Astrocyte of the cerebellum (primary cell): ENCODE measurements around the gene NAXE.
"Not testable (repeated sequence)": the region's sequence is repeated elsewhere in the genome, so short reads cannot be mapped to it uniquely, and the experiment has no call there.

ENCODE experiments used
- DNase-seq: peaks from one replicate; pipeline ENCODE4 v3.0.0-alpha.2; 2011; ENCODE audit warnings: low read depth
- H3K4me3 ChIP-seq: 2 replicates; pipeline ENCODE4 v1.5.1; 2011; ENCODE audit warnings: mild to moderate bottlenecking, low read depth, low read length, moderate library complexity
- in situ Hi-C: cut with HindIII; loops from 2 replicates; pipeline ENCODE4 v1.10.0; 2017; ENCODE audit warnings: low sequenced_read_pairs
- TF ChIP-seq, protein P1 (sequence below): IDR thresholded peaks from 2 replicates; pipeline ENCODE4 v1.5.1; 2012; ENCODE audit warnings: low read length, low read depth, moderate library complexity, mild to moderate bottlenecking; ENCODE audit errors: missing control alignments

The NAXE gene

DNA sequence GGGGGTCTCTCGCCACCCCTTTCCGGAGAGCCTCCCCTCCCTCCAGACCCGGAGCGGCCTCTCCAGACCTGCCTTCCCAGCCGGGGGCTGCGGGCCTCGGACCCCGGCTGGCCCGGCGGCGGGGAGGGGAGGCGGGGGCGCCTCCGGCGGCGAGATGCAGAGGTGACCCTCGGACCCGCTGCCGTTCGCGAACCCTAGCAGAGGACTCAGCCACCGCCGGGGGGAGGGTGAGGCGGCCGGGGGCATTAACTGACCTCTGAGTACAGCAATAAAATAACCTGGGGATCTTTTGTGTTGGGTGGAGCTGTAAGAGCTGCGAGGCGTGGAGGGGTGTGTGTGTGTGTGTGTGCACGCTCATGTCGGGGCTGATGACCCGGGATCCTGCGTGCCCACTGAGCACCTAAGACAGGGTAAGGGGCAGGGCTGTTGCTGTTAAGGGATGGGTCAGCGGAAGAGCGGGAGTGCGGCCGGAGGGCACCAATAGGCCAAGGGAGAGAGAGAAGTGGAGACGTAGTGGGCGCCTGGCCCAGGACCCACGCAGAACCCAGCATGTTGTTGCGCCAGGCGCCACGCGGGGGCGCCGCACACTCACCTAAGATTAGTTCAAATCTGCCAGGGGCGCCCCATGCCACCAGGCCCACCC lies 34.0 kb downstream of the NAXE start:
- DNase-seq, result no peak
- TF ChIP-seq, protein P1, sequence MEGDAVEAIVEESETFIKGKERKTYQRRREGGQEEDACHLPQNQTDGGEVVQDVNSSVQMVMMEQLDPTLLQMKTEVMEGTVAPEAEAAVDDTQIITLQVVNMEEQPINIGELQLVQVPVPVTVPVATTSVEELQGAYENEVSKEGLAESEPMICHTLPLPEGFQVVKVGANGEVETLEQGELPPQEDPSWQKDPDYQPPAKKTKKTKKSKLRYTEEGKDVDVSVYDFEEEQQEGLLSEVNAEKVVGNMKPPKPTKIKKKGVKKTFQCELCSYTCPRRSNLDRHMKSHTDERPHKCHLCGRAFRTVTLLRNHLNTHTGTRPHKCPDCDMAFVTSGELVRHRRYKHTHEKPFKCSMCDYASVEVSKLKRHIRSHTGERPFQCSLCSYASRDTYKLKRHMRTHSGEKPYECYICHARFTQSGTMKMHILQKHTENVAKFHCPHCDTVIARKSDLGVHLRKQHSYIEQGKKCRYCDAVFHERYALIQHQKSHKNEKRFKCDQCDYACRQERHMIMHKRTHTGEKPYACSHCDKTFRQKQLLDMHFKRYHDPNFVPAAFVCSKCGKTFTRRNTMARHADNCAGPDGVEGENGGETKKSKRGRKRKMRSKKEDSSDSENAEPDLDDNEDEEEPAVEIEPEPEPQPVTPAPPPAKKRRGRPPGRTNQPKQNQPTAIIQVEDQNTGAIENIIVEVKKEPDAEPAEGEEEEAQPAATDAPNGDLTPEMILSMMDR, result peak; percentile 87
- in situ Hi-C loops, result no loop called here
- H3K4me3 ChIP-seq, result no peak overlapping the region

DNA sequence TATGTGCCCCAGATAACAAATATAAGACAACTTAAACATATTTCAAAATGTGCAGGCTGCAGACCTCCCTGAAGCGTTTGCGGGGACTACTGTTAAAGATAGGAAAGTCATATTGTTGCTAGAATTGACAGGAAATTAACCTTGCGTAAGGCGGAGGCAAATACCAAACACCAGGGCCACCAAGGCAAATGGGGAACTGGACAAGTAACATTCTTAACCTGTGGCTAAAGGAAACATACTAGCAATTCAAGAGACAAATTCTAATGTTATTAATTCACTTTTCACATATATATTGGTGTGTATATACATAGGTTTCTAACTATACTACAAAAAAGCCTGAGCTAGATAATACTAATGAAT lies 34.5 kb downstream of the NAXE start:
- no peak overlapping the region for H3K4me3 ChIP-seq
- in situ Hi-C loops, result no loop called here
- no peak for DNase-seq
- TF ChIP-seq, protein P1, result no peak

DNA sequence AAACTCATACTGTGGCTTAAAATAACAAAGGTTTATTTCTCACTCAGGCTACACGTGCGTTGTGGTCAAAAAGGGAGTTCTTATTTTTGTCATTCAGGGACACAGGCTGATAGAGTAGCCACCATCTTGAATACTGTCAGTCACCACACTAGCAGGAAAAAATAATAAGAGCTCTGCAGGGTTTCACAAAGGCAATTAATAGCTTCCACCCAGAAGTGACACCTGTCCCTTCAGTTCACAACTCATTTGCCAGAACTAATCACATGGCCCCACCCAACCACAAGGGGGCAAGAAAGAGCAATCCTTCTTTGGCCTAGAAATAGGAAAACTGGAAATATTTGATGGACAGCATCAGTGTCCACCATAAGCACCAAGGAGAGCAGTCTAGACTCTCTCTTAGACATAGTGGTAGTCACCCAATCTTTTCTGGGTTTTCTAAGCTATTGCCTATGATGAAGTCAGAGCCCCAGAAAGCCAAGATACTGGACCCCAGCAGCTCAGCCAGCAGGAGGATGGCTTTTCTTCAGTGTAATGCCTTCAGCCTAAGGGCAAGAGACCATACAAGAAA lies 35.8 kb downstream of the NAXE start:
- TF ChIP-seq, protein P1, result peak; percentile 75
- no peak overlapping the region for H3K4me3 ChIP-seq
- in situ Hi-C loops, result no loop called here
- no peak for DNase-seq

DNA sequence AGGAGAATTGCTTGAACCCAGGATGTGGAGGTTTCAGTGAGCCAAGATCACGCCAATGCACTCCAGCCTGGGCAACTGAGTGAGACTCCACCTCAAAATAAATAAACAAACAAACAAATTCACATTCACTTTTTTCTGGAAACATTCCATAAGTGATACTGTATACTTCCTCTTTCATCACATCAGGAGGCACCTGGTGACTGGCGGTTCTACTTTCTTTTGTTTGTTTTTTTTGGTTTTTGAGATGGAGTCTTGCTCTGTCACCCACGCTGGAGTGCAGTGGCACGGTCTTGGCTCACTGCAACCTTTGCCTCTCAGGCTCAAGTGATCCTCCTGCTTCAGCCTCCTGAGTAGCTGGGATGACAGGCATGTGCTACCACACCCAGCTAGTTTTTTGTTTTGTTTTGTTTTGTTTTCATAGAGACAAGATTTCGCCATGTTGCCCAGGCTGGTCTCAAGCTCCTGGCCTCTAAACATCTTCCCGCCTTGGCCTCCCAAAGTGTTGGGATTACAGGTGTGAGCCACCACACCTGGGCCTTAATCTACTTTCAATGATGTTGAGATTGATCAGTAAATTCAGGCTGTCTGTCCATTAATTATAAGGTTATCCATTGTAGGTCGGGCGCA lies 38.4 kb downstream of the NAXE start:
- in situ Hi-C loops, result no loop called here
- no peak overlapping the region for H3K4me3 ChIP-seq
- no peak for DNase-seq
- TF ChIP-seq, protein P1, result no peak

DNA sequence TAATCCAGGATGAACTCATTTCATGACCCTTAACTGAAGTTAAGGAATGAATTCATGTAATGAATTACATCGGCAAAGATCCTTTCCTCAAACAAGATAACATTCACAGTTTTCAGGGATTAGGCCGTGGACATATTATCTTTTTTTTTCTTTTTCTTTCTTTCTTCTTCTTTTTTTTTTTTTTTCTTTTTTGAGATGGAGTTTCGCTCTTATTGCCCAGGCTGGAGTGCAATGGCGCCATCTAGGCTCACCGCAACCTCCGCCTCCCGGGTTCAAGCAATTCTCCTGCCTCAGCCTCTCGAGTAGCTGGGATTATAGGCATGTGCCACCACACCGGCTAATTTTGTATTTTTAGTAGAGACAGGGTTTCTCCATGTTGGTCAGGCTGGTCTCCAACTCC lies 39.6 kb downstream of the NAXE start:
- DNase-seq, H3K4me3 ChIP-seq, in situ Hi-C loops: not testable (repeated sequence)

DNA sequence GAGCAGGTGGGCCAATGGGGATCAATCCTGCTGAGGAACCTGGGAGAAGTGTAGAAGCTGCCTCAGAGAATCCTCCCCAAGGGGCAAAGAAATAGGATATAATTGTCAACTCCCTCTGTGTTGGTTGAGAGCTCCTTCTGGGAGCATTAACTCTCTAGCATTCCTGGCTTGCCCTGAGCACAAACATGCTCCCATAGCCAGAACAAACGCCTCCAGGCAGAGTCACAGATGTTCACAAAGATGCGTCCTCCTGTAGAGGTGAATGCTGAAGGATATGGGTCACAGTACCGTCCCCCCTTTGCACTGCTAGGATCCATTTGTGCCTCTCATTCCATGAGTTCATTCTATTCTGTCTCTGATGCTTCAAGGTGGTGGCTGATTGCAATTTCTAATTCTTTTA lies 40.8 kb downstream of the NAXE start:
- no peak for DNase-seq
- no peak overlapping the region for H3K4me3 ChIP-seq
- in situ Hi-C loops, result no loop called here
- TF ChIP-seq, protein P1, result no peak
